Colon (tissue), 2 donors: ENCODE results near the gene SSNA1.

Source experiments
- FAIRE-seq: peaks from 2 replicates; lab custom pipeline; 2012; peaks lifted over from hg19 to GRCh38; lab: Jason Lieb, UNC
- donor health status: control.
- donor health status: control.

The SSNA1 gene, protein sequence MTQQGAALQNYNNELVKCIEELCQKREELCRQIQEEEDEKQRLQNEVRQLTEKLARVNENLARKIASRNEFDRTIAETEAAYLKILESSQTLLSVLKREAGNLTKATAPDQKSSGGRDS

DNA sequence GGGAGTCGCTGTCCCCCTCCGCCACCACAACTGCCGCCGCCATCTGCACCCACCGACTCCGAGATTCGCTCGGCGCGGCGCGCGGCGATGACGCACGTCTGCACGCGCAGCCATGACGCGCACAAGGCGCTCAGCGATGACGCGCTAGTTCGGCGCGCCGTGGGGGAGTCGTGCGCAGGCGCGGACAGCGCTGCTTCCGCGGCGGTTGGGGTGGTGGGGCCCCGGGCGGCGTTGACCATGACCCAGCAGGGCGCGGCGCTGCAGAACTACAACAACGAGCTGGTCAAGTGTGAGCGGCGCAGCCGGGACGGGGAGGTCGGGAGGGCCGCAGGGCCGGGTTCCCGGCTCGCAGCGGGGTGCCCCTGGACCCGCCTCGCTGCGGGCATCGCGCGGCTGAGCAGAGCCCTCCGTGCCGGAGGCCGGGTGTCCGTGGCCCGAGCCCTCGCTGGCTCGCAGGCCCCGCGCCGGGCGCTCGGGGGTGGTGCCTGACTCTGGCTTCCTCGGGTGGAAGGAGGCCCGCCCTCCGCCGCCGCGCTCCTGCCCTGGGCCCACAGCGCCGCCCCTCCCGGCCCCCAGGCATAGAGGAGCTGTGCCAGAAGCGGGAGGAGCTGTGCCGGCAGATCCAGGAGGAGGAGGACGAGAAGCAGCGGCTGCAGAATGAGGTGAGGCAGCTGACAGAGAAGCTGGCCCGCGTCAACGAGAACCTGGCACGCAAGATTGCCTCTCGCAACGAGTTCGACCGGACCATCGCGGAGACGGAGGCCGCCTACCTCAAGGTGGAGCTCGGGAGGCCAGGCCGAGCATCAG lies at the start of gene SSNA1, which contains the start of gene ANAPC2:
TSS of gene SSNA1 (plus strand) at position 187 of the 807 bp plus-strand sequence. CDS start at position 238, 51 bp downstream.
TSS of gene ANAPC2 (minus strand) at position 71 of the 807 bp plus-strand sequence. CDS start at position 43, 28 bp downstream.
- FAIRE-seq: no peak

DNA sequence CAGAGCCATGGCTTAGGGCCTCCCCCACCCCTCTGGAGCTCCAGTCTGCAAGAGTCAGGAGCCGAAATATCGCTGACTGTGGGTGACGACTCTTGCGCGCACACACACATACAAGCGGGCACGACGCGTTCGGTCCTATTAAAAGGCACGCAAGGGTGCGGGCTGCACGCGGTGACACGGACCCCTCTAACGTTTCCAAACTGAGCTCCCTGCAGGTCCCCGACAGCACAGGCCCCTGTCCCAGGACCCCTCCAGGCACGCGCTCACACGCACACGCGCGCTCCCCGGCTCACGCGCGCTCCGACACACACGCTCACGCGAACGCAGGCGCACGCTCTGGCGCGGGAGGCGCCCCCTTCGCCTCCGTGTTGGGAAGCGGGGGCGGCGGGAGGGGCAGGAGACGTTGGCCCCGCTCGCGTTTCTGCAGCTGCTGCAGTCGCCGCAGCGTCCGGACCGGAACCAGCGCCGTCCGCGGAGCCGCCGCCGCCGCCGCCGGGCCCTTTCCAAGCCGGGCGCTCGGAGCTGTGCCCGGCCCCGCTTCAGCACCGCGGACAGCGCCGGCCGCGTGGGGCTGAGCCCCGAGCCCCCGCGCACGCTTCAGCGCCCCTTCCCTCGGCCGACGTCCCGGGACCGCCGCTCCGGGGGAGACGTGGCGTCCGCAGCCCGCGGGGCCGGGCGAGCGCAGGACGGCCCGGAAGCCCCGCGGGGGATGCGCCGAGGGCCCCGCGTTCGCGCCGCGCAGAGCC lies 49.6 kb upstream of the SSNA1 start, which contains the start of gene GRIN1:
TSS of gene GRIN1 (plus strand) at position 433 of the 746 bp plus-strand sequence. CDS start 333 bp downstream, outside the sequence.
- no peak for FAIRE-seq

DNA sequence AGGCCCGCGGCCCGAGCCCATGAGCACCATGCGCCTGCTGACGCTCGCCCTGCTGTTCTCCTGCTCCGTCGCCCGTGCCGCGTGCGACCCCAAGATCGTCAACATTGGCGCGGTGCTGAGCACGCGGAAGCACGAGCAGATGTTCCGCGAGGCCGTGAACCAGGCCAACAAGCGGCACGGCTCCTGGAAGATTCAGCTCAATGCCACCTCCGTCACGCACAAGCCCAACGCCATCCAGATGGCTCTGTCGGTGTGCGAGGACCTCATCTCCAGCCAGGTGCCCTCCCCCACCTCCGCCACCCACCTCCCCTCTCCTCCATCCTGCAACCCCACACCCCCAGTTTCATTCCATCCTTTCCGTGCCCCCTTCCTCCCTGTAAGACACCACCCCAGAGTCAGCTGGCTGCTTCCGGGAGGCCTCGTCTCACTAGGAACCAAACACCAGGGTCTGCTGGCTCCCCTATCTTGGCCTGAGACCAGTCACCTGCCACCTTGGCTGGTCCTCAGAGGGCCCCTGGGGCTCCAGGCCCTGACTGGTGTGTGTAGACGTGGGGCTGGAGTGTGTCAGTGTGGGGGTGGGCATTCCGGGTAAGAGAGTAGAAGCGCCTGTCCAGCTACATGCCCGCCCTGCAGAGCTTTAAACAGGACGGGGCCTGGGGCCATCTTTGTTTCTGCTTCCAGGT lies 48.9 kb upstream of the SSNA1 start:
- FAIRE-seq: no peak

DNA sequence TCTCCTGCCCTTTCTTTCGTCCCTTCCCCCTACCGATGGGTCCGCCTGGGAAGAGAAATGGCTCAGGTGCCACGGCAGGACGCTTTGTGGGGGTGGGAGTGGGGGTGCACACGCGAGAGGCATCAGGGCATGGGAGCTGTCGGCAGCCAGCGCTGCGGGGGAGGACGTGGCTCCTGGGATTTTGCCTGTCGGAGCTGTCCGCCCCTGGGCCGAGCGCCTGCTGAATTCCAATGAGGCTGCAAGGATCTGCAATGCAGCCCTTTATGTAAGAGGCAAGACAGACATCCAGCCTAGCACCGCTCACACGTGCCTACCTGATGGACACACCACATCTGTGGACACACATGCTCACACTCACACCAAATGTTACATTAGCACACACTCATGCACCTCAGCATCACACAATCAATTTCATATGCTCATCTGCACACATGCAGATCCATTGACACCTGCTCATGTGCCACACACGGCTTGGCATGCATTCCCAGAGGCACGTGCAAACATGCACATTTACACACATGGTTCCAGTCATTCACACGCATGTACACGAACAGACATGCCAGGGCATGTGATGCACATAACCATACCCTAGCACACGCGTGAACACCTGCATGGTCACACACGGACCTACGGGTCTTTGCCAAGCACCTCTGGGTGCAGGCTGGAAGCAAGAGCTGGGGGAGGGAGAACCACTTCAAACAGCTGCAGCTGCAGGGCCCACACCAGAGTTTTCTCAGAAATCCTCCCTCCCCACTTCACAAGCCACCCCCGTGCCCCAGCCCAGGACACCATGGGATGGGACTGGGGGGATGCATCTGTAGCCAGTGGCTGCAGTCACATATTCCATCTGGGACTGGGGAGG lies 48.1 kb upstream of the SSNA1 start:
- no peak for FAIRE-seq

DNA sequence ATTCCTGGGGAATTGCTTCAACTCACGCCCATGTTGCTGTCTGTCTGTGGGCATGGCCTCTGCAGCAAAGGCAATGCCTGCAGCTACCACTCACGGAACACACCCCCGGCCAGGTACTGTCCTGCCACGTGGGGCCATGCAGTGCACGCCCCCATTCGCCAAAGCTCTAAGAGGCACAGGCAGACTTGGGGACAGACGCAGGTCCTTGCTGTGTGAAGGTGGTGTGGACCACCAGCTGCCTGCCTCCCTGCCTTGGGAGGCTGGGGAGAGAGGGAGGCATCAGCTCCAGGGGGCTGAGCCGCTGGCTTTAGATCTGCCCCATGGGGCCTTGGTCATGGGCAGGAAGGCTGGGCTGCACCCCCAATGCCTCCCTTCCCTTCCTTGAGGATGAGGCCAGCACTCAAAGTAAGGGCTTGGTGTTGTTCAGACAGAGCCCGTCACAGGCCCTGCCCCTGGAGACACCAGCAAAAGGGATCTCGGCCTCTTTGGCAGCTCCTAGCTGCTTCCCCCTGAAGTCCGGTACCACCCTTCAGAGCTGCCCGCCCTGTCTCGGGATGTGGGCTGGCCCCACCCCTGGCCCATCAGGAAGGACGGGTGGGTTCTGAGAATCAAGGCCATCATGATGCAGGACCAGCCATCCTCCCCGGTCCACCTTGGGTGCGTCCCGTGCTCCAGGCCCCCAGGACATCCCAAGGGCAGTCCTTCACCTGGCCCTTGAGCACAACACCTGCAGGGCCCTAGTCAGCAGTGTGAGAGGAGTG lies 47.2 kb upstream of the SSNA1 start:
- FAIRE-seq: no peak

DNA sequence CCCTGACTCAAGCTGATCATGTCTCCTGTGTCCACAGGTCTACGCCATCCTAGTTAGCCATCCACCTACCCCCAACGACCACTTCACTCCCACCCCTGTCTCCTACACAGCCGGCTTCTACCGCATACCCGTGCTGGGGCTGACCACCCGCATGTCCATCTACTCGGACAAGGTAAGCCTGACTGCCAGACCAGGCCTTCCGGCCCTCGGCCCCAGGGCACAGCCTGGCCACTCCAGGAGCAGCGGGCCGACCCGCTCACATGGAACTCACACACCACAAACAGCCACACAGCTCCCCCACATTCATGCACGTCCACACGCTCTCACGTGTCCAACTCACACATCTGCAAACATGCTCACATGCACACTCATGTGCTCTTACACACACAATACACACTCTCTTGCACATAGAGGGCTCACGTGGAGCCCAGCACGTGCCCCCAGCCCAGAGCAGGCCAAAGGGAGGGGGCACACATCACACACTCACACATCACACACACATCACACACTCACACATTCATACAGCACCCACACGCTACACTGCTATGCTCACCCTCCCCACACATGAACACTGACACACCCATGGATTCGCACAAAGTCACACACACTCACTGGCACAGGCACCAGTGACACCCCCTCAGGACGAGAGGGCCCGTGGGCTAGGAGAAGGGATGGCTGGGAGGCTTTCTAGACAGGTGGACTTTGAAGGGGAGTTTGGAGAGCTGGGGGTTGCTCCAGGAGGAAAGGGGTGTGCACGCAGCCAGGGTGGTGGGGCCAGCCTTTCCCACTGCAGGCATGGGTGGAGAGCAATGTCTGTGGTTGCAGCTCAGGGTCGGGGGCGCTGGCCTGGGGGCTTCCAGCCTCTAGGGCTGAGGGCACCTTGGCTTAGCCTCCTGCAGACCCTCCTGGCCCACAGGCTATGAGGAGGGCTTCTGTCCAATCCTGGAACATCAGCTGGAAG lies 46.2 kb upstream of the SSNA1 start:
- no peak for FAIRE-seq

DNA sequence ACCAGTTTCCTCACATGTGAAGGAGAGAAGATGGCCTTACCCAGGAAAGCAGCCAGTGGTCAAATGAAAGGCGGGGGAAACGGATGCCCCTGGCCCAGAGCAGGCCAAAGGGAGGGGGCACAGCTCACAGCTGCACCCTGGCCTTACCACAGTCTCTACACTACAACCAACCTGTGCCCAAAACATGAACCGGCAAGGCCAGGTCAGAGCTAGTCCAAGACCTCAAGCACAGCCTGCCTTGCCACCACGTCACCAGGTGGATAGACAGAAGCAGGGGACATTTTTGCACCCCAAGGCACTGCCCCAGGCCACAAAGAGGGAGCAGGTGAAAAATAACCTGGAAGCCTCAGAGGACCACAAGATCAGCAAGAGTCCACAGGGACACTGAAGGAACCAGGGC lies 45.0 kb upstream of the SSNA1 start:
- FAIRE-seq: no peak

DNA sequence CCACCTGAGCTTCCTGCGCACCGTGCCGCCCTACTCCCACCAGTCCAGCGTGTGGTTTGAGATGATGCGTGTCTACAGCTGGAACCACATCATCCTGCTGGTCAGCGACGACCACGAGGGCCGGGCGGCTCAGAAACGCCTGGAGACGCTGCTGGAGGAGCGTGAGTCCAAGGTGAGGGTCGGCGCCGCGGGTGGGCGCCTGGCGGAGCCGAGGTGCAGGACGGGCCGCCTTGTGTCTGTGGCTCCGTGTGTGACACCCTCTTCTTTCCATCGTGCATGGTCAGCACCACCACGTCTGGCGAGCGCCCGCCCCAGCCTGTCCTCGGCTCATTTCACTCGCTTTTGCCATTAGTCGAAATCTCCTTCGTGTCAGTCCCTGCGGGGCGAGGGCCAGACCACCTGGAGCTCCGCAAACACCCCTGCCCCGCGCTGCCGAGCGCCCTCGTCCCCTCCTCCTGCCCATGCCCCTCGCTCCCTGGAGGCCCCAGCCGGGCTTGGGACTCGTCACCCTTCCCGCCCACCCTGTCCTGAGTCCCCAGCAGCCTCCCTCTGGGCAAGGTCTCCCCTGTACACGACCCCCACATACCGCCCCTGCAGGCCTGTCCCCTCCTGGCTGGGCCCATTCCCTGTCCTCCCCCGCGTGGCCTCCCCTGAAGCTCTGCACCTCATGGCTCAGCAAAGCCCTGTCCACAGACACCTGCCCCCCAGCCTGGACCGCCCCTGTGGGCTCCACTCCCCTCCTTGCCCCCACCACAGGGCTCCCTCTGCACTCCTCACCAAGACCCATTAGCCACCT lies 42.5 kb upstream of the SSNA1 start:
- FAIRE-seq: no peak

DNA sequence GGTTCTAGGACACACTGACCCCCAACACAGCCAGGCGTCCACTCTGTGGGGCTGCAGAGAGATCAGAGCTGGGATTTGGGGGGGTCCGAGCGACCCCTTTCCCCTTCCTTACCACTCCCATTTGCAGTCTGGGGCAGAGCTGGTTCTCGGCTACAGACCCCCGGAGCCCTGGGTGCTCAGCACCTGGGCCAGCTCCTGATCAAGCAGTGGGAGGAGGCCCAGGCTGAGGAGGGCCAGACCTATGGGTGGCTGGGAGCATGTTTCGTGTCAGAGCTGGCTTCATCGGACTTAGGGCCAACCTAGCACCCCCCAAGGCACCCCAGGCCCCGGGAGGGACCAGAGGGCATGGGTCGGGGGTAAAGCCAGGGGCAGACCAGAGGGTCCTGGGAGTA lies 42.0 kb upstream of the SSNA1 start:
- no peak for FAIRE-seq

DNA sequence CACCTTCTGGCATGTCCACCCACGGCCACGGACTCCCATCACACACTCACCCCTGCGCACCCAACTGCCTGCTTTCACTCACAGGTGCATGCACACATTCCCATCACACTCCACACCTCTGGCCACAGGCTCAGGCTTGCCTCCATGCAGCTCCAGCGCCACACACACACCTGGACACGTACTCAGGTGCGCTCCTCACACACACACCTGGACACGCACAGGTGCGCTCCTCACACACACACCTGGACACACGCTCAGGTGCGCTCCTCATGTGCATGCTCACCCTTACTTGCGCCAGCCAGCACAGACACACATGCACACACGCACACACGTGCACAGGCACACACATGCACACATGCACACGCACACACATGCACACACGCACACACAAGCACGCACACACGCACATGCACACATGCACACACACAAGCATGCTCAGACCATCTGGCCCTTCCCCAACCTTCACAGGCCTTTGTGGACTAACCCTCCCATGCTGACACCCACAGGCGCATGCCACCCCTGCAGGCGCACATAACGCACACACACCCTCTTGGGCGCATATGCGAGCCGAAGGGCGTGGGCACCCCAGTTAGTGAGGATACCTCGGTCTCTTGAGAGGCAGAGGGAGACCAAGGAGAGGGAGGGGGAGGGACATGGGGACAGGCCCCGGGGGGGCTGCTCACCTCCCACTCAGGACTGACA lies 41.2 kb upstream of the SSNA1 start:
- FAIRE-seq: no peak

DNA sequence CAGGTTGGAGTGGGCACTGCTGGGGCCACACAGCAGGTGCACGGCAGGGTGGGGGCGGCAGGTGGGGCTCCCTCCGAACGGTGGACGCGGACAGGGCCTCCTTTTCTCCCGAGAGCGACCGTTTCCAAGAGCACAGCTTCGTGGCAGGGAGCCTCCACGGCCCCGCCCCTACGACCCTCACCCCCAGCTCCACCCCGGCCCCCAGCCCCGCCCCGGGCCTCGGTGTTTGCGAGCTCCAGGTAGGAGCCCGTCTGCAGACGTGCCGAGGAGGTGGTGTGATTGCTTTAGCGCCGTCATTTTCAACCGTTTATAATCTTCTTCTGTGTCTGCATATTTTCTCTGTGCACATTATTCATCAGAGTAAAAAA lies 40.7 kb upstream of the SSNA1 start:
- FAIRE-seq: no peak

DNA sequence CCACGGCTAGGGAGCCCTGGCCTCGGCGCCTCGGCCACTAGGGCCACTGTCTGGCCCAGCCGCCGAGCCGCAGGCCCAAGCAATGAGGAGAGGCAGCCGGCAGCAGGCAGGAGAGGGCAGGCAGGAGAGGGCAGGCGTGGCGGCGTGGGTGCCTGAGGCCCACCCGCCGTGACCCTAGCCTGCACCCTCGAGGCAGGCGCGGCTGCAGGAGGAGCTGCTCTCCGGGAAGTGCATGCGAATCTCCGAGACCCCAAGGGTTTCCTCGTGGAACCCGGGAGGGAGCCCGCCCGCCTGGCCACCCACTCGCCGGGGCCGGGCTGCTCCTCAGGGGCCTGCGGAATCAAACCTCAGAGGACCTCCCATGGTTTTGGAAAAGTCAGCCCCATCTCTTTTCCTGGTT lies 40.2 kb upstream of the SSNA1 start:
- FAIRE-seq: no peak

DNA sequence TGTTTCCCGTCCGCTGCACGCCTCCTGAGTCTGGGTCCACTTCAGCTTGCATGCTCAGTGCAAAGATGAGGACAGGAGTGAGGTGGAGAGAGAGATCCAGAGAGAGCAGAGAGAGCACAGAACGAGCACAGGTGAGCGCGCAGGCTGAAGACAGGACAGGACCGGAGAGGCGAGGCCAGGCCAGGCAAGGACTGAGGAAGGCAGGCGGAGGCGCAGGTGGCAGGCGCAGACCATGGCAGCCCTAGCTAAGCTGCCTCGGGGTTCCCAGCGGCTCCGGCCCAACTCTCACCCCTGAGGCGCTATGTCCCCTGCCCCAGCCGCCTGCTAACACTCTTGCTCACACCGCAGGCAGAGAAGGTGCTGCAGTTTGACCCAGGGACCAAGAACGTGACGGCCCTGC lies 39.8 kb upstream of the SSNA1 start:
- no peak for FAIRE-seq

DNA sequence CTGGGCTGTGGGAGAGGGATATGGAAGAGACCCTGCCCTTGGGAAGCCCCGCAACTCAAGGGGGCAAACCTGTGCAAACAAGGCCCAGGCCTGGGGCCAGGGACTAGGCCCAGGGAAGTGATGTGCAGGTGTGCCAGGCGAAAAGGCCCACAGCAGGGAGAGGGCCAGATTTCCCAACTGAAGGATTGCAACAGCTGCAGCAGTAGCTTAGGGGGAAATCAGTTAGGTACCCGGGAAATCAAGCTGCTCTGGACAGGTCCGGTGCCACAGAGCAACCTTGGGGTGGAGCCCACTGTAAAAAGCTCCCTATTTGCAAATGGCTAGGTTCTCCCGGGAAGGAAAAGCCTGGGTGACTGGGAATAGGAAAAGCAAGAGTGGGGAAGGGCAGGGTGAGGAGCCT lies 39.1 kb upstream of the SSNA1 start:
- no peak for FAIRE-seq

DNA sequence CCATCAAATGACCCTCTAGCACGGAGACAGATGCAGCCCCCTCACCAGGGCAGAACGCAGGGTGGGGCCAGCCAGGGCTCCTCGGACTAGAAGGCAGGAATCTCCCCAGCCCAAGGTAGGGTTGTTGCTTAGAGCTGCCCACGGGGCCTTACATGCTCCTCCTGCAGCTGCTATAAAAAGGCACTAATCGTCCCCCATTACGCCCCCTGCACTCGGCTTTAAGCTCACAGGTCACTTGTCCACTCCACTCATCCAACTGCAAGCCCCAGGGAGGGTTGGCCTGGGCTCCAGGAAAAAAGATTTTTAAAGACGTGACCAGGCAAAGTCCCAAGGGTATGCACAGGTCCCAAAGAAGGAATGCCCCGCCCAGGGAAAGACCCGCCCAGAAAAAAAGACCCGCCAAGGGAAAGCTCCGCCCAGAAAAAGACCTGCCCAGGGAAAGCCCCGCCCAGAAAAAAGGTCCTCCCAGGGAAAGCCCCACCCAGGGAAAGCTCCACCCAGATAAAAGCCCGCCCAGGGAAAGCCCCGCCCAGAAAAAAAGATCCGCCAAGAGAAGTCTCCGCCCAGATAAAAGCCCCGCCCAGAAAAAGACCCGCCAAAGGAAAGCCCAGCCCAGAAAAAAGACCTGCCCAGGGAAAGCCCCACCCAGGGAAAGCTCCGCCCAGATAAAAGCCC lies 38.4 kb upstream of the SSNA1 start:
- FAIRE-seq: no peak

DNA sequence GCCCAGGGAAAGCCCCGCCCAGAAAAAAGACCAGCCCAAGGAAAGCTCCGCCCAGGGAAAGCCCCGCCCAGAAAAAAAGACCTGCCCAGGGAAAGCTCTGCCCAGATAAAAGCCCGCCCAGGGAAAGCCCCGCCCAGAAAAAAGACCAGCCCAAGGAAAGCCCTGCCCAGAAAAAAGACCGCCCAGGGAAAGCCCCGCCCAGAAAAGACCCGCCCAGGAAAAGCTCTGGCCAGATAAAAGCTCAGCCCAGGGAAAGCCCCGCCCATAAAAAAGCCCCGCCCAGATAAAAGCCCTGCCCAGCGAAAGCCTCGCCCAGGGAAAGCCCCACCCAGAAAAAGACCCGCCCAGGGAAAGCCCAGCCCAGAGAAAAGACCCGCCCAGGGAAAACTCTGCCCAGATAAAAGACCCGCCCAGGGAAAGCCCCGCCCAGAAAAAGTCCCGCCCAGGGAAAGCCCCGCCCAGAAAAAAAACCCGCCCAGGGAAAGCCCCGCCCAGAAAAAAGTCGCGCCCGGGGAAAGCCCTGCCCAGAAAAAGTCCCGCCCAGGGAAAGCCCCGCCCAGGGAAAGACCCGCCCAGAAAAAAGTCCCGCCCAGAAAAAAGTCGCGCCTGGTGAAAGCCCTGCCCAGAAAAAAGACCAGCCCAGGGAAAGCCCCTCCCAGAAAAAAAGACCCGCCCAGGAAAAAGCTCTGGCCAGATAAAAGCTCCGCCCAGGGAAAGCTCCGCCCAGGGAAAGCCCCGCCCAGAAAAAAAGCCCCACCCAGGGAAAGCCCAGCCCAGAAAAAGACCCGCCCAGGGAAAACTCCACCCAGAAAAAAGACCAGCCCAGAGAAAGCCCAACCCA lies 37.6 kb upstream of the SSNA1 start:
- FAIRE-seq: no peak
